Iris pigment epithelial cell (primary cell): ENCODE results near the gene KRT36.

Source experiments
- DNase-seq: peaks from one replicate; pipeline ENCODE4 v3.0.0-alpha.2; 2011; ENCODE audit warnings: low read depth

Gene KRT36

GRCh38 chr17:41476866-41477815, 12.6 kb downstream of the KRT36 start:
- DNase-seq = no peak

- no peak for DNase-seq
Measured at GRCh38 chr17:41475421-41475820, 14.3 kb downstream of the KRT36 start.

- no peak for DNase-seq
Measured at GRCh38 chr17:41474863-41475262, 14.8 kb downstream of the KRT36 start.

- no peak for DNase-seq
Measured at GRCh38 chr17:41468346-41468745, 21.4 kb downstream of the KRT36 start.

GRCh38 chr17:41467561-41467960, 22.1 kb downstream of the KRT36 start:
- no peak for DNase-seq

- no peak for DNase-seq
Measured at GRCh38 chr17:41466988-41467387, 22.7 kb downstream of the KRT36 start, which contains the start of gene KRT32. Gene KRT32, minus strand, starts transcription at chr17:41467386. Its CDS starts 61 bp downstream, at chr17:41467325.

GRCh38 chr17:41464682-41465081, 25.0 kb downstream of the KRT36 start:
- peak; percentile 95 for DNase-seq

- DNase-seq = no peak
Measured at GRCh38 chr17:41464173-41464572, 25.5 kb downstream of the KRT36 start.

- DNase-seq = no peak
Measured at GRCh38 chr17:41463746-41464145, 26.0 kb downstream of the KRT36 start.

- DNase-seq = no peak
Measured at GRCh38 chr17:41462705-41463104, 27.0 kb downstream of the KRT36 start.

GRCh38 chr17:41457676-41458075, 32.0 kb downstream of the KRT36 start:
- DNase-seq = no peak

GRCh38 chr17:41456204-41456603, 33.5 kb downstream of the KRT36 start:
- DNase-seq = no peak

- peak; percentile 19 for DNase-seq
Measured at GRCh38 chr17:41455236-41455635, 34.5 kb downstream of the KRT36 start.

GRCh38 chr17:41453066-41453465, 36.6 kb downstream of the KRT36 start:
- DNase-seq = no peak

GRCh38 chr17:41452281-41452680, 37.4 kb downstream of the KRT36 start:
- no peak for DNase-seq

GRCh38 chr17:41451154-41451728, 38.5 kb downstream of the KRT36 start:
- peak; percentile 24 for DNase-seq

- DNase-seq = no peak
Measured at GRCh38 chr17:41449008-41449407, 40.7 kb downstream of the KRT36 start.

GRCh38 chr17:41448506-41448905, 41.2 kb downstream of the KRT36 start:
- DNase-seq = no peak

GRCh38 chr17:41446806-41447205, 42.9 kb downstream of the KRT36 start:
- DNase-seq = peak; percentile 83

- DNase-seq = no peak
Measured at GRCh38 chr17:41444640-41445039, 45.1 kb downstream of the KRT36 start.

- peak; percentile 39 for DNase-seq
Measured at GRCh38 chr17:41444186-41444585, 45.5 kb downstream of the KRT36 start.

- DNase-seq = peak; percentile 67
Measured at GRCh38 chr17:41442739-41443138, 47.0 kb downstream of the KRT36 start.

- DNase-seq = no peak
Measured at GRCh38 chr17:41440531-41441033, 49.1 kb downstream of the KRT36 start, which contains the start of gene KRT38. Gene KRT38, minus strand, starts transcription at chr17:41440983. Its CDS starts 62 bp downstream, at chr17:41440921.
